Anterior cingulate cortex (tissue), 58 donors: ENCODE results near the gene PYGO2.
A peak's percentile ranks its signal among the peaks of the same experiment; 100 is the strongest.
"Not testable (repeated sequence)": the region's sequence is repeated elsewhere in the genome, so short reads cannot be mapped to it uniquely, and the experiment has no call there.

Experiments used
- DNase-seq, 58 donors: peaks; one replicate each; lab custom pipeline; 2025; lab: John Stamatoyannopoulos, UW

Gene PYGO2

GRCh38 chr1:154926201-154926600 is 35.4 kb downstream of the PYGO2 start:
- DNase-seq, result no peak

- DNase-seq, result no peak
Observed at GRCh38 chr1:154925335-154926170, 36.0 kb downstream of the PYGO2 start.

- no peak for DNase-seq
Observed at GRCh38 chr1:154923695-154924094, 37.9 kb downstream of the PYGO2 start.

GRCh38 chr1:154913273-154913672 is 48.3 kb downstream of the PYGO2 start:
- no peak for DNase-seq

- no peak for DNase-seq
Observed at GRCh38 chr1:154912755-154913154, 48.8 kb downstream of the PYGO2 start.

- DNase-seq, result peak in 1 of 58 donors; percentile 30
Observed at GRCh38 chr1:154911691-154912550, 49.7 kb downstream of the PYGO2 start.

- DNase-seq, result no peak
Observed at GRCh38 chr1:154910851-154911250, 50.7 kb downstream of the PYGO2 start.

GRCh38 chr1:154908937-154909336 is 52.6 kb downstream of the PYGO2 start:
- no peak for DNase-seq

- DNase-seq, result not testable (repeated sequence)
Observed at GRCh38 chr1:154908129-154908528, 53.5 kb downstream of the PYGO2 start.
